ENCODE results near the gene FGD4. TPM values are rescaled to one million over a fixed set of nuclear protein-coding genes. Genes with fewer than 3 reads are reported as not detected.

FGD4 gene
- total RNA-seq, 2 donors from 2014 or later: 24.3 to 49.3 TPM

- intact Hi-C loops (cut with DNase I): no loop called here
- Histone ChIP-seq H3K27me3 (replicated peaks; ENCODE audit: insufficient read depth) (no peaks in the 10 kb centered on the region), H3K27ac (no peak overlapping the region), H3K9me3 (no peaks in the 10 kb centered on the region), H3K36me3 (no peaks in the 10 kb centered on the region), H3K4me1 (replicated peaks) (no peaks in the 10 kb centered on the region), H3K4me3 (no peak overlapping the region)
- no peak for DNase-seq (ENCODE audit: low spot score)
- TF ChIP-seq CTCF (IDR thresholded peaks at IDR 0.05) (no peak), POLR2AphosphoS5 (IDR thresholded peaks at IDR 0.05) (peak; percentile 5)
Observed at GRCh38 chr12:32496946-32497345, 97.6 kb downstream of the FGD4 start.

GRCh38 chr12:32497864-32498263 lies 98.5 kb downstream of the FGD4 start:
- H3K27ac ChIP-seq: no peak overlapping the region

GRCh38 chr12:32499048-32499447 lies 99.7 kb downstream of the FGD4 start:
- intact Hi-C loops (cut with DNase I): no loop called here
- DNase-seq (ENCODE audit: low spot score): no peak
- Histone ChIP-seq H3K9me3 (no peaks in the 10 kb centered on the region), H3K4me3 (no peak overlapping the region), H3K27ac (no peak overlapping the region), H3K36me3 (no peaks in the 10 kb centered on the region), H3K4me1 (replicated peaks) (peaks cover 2% of the 10 kb centered on the region), H3K27me3 (replicated peaks; ENCODE audit: insufficient read depth) (no peaks in the 10 kb centered on the region)
- TF ChIP-seq POLR2AphosphoS5 (IDR thresholded peaks at IDR 0.05): no peak
- TF ChIP-seq POLR2A (IDR thresholded peaks at IDR 0.05): no peak
- TF ChIP-seq CTCF (IDR thresholded peaks at IDR 0.05): no peak
- WGBS: 92% methylated on average over 6 of the region's 6 CpGs

More at GRCh38 chr12:32497864-32498263, 98.5 kb downstream of the FGD4 start:
- H3K4me1 ChIP-seq (replicated peaks): no peaks in the 10 kb centered on the region
- TF ChIP-seq CTCF (IDR thresholded peaks at IDR 0.05) (no peak), POLR2A (IDR thresholded peaks at IDR 0.05) (no peak), POLR2AphosphoS5 (IDR thresholded peaks at IDR 0.05) (no peak)
- no peaks in the 10 kb centered on the region for H3K9me3 ChIP-seq
- no peaks in the 10 kb centered on the region for H3K27me3 ChIP-seq (replicated peaks; ENCODE audit: insufficient read depth)
- no peaks in the 10 kb centered on the region for H3K36me3 ChIP-seq
- no peak overlapping the region for H3K4me3 ChIP-seq
- DNase-seq (ENCODE audit: low spot score): no peak
- intact Hi-C loops (cut with DNase I): no loop called here
- WGBS: 74% methylated on average over 4 of the region's 4 CpGs

GRCh38 chr12:32501835-32502333 lies 102.5 kb downstream of the FGD4 start:
- no peaks in the 10 kb centered on the region for H3K9me3 ChIP-seq
- H3K27me3 ChIP-seq (replicated peaks; ENCODE audit: insufficient read depth): no peaks in the 10 kb centered on the region
- H3K4me1 ChIP-seq (replicated peaks): peaks cover 7% of the 10 kb centered on the region
- peak overlapping the region in 1 of 2 donors; percentile 20 for H3K27ac ChIP-seq
- TF ChIP-seq CTCF (IDR thresholded peaks at IDR 0.05): no peak
- no peak for TF ChIP-seq POLR2A (IDR thresholded peaks at IDR 0.05)
- no peak for TF ChIP-seq POLR2AphosphoS5 (IDR thresholded peaks at IDR 0.05)
- intact Hi-C loops (cut with DNase I): no loop called here
- no peaks in the 10 kb centered on the region for H3K36me3 ChIP-seq
- 21% methylated on average over 6 of the region's 6 CpGs for WGBS
- no peak overlapping the region for H3K4me3 ChIP-seq
- no peak for DNase-seq (ENCODE audit: low spot score)

- TF ChIP-seq POLR2A (IDR thresholded peaks at IDR 0.05) (no peak), POLR2AphosphoS5 (IDR thresholded peaks at IDR 0.05) (peak; percentile 23), CTCF (IDR thresholded peaks at IDR 0.05) (no peak)
- peaks cover 7% of the 10 kb centered on the region for H3K4me1 ChIP-seq (replicated peaks)
Observed at GRCh38 chr12:32502693-32503502, 103.5 kb downstream of the FGD4 start.

More at GRCh38 chr12:32502693-32503502, 103.5 kb downstream of the FGD4 start:
- Histone ChIP-seq H3K4me3 (no peak overlapping the region), H3K36me3 (no peaks in the 10 kb centered on the region), H3K9me3 (no peaks in the 10 kb centered on the region), H3K27me3 (replicated peaks; ENCODE audit: insufficient read depth) (no peaks in the 10 kb centered on the region), H3K27ac (peak overlapping the region in 1 of 2 donors; percentile 20)
- no peak for DNase-seq (ENCODE audit: low spot score)
- intact Hi-C loops (cut with DNase I): no loop called here
- WGBS: 15% methylated on average over 3 of the region's 3 CpGs

Data from prostate gland (tissue), 2 donors.